IMR-90 (cell line): Measurements from ENCODE around the gene TNRC18. TPM values are rescaled to one million over a fixed set of nuclear protein-coding genes. Genes with fewer than 3 reads are reported as not detected.

Experiments
- ATAC-seq: fragments of 200-7000 bp; cut with Tn5 transposase; 2 replicates; pipeline ENCODE4 v1.9.1; 2020; ENCODE audit warnings: low read depth, mild to moderate bottlenecking, moderate library complexity
- BruUV-seq: library from RNA; stranded (reverse); fragments of 400-500 nt; replicated peaks from 2 replicates; lab custom pipeline; 2021; lab: Mats Ljungman, UMichigan
- CTCF ChIA-PET: fragments of 300-600 bp; formaldehyde crosslinking; extraction: SDS; loops from one replicate; lab custom pipeline; 2021; ENCODE audit warnings: antibody characterized with exemption; lab: Yijun Ruan, JAX
- POLR2A ChIA-PET: fragments of 300-600 bp; sonication (Branson Sonifier 250); formaldehyde crosslinking; loops from one replicate; lab custom pipeline; 2022; ENCODE audit warnings: antibody characterized with exemption; ENCODE audit not compliant: unreplicated experiment; lab: Charles Lee
- DNase-seq: peaks from one replicate; pipeline ENCODE4 v3.0.0; 2013
- H2AFZ ChIP-seq: replicated peaks from 2 replicates; pipeline ENCODE3; 2013; ENCODE audit warnings: low read length, mild to moderate bottlenecking; ENCODE audit not compliant: poor library complexity
- H2AK5ac ChIP-seq: 2 replicates; pipeline ENCODE4 v1.6.1; 2013; ENCODE audit warnings: low read depth, low read length, inconsistent platforms
- H2AK9ac ChIP-seq: replicated peaks from 2 replicates; pipeline ENCODE3; 2013; ENCODE audit warnings: mild to moderate bottlenecking, low read depth, low read length, moderate library complexity; ENCODE audit not compliant: poor library complexity
- H2BK120ac ChIP-seq: 2 replicates; pipeline ENCODE4 v1.6.1; 2013; ENCODE audit warnings: low read depth, low read length, inconsistent platforms
- H2BK15ac ChIP-seq: 3 replicates; pipeline ENCODE4 v1.6.1; 2013; ENCODE audit warnings: low read depth, low read length, inconsistent platforms
- H2BK20ac ChIP-seq: 2 replicates; pipeline ENCODE4 v1.6.1; 2013; ENCODE audit warnings: low read depth, mild to moderate bottlenecking, inconsistent platforms, low read length, moderate library complexity
- H2BK5ac ChIP-seq: 2 replicates; pipeline ENCODE4 v1.6.1; 2013; ENCODE audit warnings: mild to moderate bottlenecking, low read depth, low read length, inconsistent platforms; ENCODE audit not compliant: poor library complexity, severe bottlenecking
- H3K14ac ChIP-seq: replicated peaks from 2 replicates; pipeline ENCODE4 v1.6.1; 2013; ENCODE audit warnings: low read depth, low read length, inconsistent platforms
- H3K18ac ChIP-seq: 2 replicates; pipeline ENCODE4 v1.6.1; 2013; ENCODE audit warnings: low read depth, low read length, control low read depth
- H3K23ac ChIP-seq: 2 replicates; pipeline ENCODE4 v1.6.1; 2013; ENCODE audit warnings: low read depth, low read length, inconsistent platforms
- H3K27ac ChIP-seq: 2 replicates; pipeline ENCODE4 v1.5.1; 2013; ENCODE audit warnings: mild to moderate bottlenecking, control low read depth, low read length; ENCODE audit not compliant: insufficient read depth
- H3K27me3 ChIP-seq: 2 replicates; pipeline ENCODE4 v1.6.1; 2013; ENCODE audit warnings: low read length; ENCODE audit not compliant: control insufficient read depth, insufficient read depth
- H3K36me3 ChIP-seq: 2 replicates; pipeline ENCODE4 v1.6.1; 2013; ENCODE audit warnings: low read length, mixed read lengths; ENCODE audit not compliant: control insufficient read depth, insufficient read depth
- H3K4ac ChIP-seq: 2 replicates; pipeline ENCODE4 v1.6.1; 2013; ENCODE audit warnings: low read depth, low read length, inconsistent platforms
- H3K4me1 ChIP-seq: 2 replicates; pipeline ENCODE4 v1.6.1; 2013; ENCODE audit warnings: low read length, mixed read lengths; ENCODE audit not compliant: control insufficient read depth, insufficient read depth
- H3K4me2 ChIP-seq: 2 replicates; pipeline ENCODE4 v1.6.1; 2013; ENCODE audit warnings: low read depth, mild to moderate bottlenecking, control low read depth, low read length, moderate library complexity
- H3K4me3 ChIP-seq: 2 replicates; pipeline ENCODE4 v1.5.1; 2013; ENCODE audit warnings: low read depth, mild to moderate bottlenecking, control low read depth, low read length, moderate library complexity; ENCODE audit not compliant: insufficient read depth
- H3K56ac ChIP-seq: 2 replicates; pipeline ENCODE4 v1.6.1; 2013; ENCODE audit warnings: low read length, inconsistent platforms; ENCODE audit not compliant: insufficient read depth; ENCODE audit errors: extremely low read depth
- H3K79me1 ChIP-seq, 2 experiments: 2 replicates each; pipeline ENCODE4 v1.6.1; 2013; ENCODE audit warnings: low read length in 2 of 2, inconsistent platforms in 1 of 2, low read depth in 1 of 2
- H3K9ac ChIP-seq: 2 replicates; pipeline ENCODE4 v1.6.1; 2013; ENCODE audit warnings: low read depth, low read length, control low read depth
- H3K9me1 ChIP-seq: 2 replicates; pipeline ENCODE4 v1.6.1; 2013; ENCODE audit warnings: low read length, inconsistent platforms; ENCODE audit not compliant: insufficient read depth
- H3K9me3 ChIP-seq: 2 replicates; pipeline ENCODE4 v1.6.1; 2013; ENCODE audit warnings: low read length; ENCODE audit not compliant: control insufficient read depth, insufficient read depth
- H4K20me1 ChIP-seq: 2 replicates; pipeline ENCODE4 v1.6.1; 2013; ENCODE audit warnings: low read length, inconsistent platforms; ENCODE audit not compliant: insufficient read depth
- H4K5ac ChIP-seq: 2 replicates; pipeline ENCODE4 v1.6.1; 2013; ENCODE audit warnings: mild to moderate bottlenecking, low read depth, low read length, control low read depth
- H4K8ac ChIP-seq, 2 experiments: 2 replicates each; pipeline ENCODE4 v1.6.1; 2013; ENCODE audit warnings: low read depth in 2 of 2, low read length in 2 of 2, control low read depth in 1 of 2, inconsistent platforms in 1 of 2
- H4K91ac ChIP-seq: 2 replicates; pipeline ENCODE4 v1.6.1; 2013; ENCODE audit warnings: low read depth, low read length, inconsistent platforms; ENCODE audit not compliant: insufficient read depth
- MXI1 ChIP-seq: IDR thresholded peaks from 2 replicates; pipeline ENCODE4 v1.6.1; 2012; ENCODE audit warnings: low read depth, mild to moderate bottlenecking, low read length, moderate library complexity, borderline replicate concordance
- USF2 ChIP-seq: fragments of 150-350 bp; IDR thresholded peaks from 2 replicates; pipeline ENCODE4 v1.6.1; 2017; ENCODE audit warnings: mild to moderate bottlenecking, antibody characterized with exemption, low read length, low read depth
- WGBS, 2 experiments: methylation state at CpG; one replicate each; pipeline versions ENCODE4 v1.1.5 to v1.1.7; 2013; ENCODE audit warnings: missing lambda C conversion rate in 2 of 2; ENCODE audit not compliant: insufficient read length in 1 of 2; ENCODE audit errors: extremely low coverage in 2 of 2; 5-methylcytosine and 5-hydroxymethylcytosine counted together
- dilution Hi-C: fragments of 300-500 bp; cut with HindIII; formaldehyde crosslinking; loops from one replicate; pipeline ENCODE4 v1.14.3; 2018; ENCODE audit warnings: low sequenced_read_pairs; ENCODE audit not compliant: unreplicated experiment
- in situ Hi-C: fragments of 300-500 bp; cut with MboI; formaldehyde crosslinking; loops from 3 replicates; pipeline ENCODE4 v1.14.3; 2019; ENCODE audit warnings: low sequenced_read_pairs, inconsistent platforms, mixed read lengths
- intact Hi-C: fragments of 100-400 bp; cut with micrococcal nuclease; formaldehyde crosslinking; loops from 2 replicates; pipeline ENCODE4 v1.10.0; 2022
- polyA plus RNA-seq, 3 experiments: library from polyadenylated mRNA; depleted of rRNA; stranded (reverse); fragments of >200 nt; gene quantifications; 2 replicates each; pipeline ENCODE4 v1.2.3, GENCODE V29; 2012; ENCODE audit warnings: low replicate concordance in 1 of 3
- total RNA-seq: library from RNA; depleted of rRNA; stranded (reverse); fragments of >200 nt; gene quantifications from 2 replicates; pipeline ENCODE4 v1.2.3, GENCODE V29; 2012

TNRC18 gene
- total and polyA plus RNA-seq, 2 of the 4 experiments (the other 2 are of a cell fraction) = 4.7 to 29.6 TPM

GRCh38 chr7:5380350-5381070 lies 43.1 kb downstream of the TNRC18 start:
- dilution Hi-C loops = no loop called here
- Histone ChIP-seq H3K4me2 (no peak overlapping the region), H3K4ac (no peak overlapping the region), H3K56ac (no peak overlapping the region), H3K9ac (no peak overlapping the region), H4K91ac (no peak overlapping the region), H4K5ac (no peak overlapping the region), H3K27me3 (no peaks in the 10 kb centered on the region), H3K9me1 (peaks cover 13% of the 10 kb centered on the region), H3K4me3 (no peak overlapping the region), H2AFZ (no peak overlapping the region), H4K20me1 (peaks cover 96% of the 10 kb centered on the region), H3K23ac (no peak overlapping the region), H3K27ac (no peak overlapping the region), H2BK15ac (no peak overlapping the region), H2AK9ac (no peak overlapping the region), H3K79me1 (peaks cover 6 to 77% of the 10 kb centered on the region in 2 experiments; a peak in 3 of 4 replicates), H2BK120ac (no peak overlapping the region), H3K9me3 (no peaks in the 10 kb centered on the region), H3K36me3 (peaks cover 36% of the 10 kb centered on the region), H3K4me1 (peaks cover 14% of the 10 kb centered on the region), H3K18ac (no peak overlapping the region), H4K8ac (no peak overlapping the region), H2AK5ac (no peak overlapping the region), H3K14ac (no peak overlapping the region), H2BK5ac (no peak overlapping the region), H2BK20ac (no peak overlapping the region)
- BruUV-seq = no TSS peak
- in situ Hi-C loops = no loop called here
- intact Hi-C loops = no loop called here
- DNase-seq (no peak), ATAC-seq (no peak)
- TF ChIP-seq MXI1 = no peak
- TF ChIP-seq USF2 = no peak
- CTCF ChIA-PET = no interaction called here
- POLR2A ChIA-PET = no interaction called here
- WGBS, 2 experiments = 95% methylated on average over 6 of the region's 20 CpGs; no CpG with 5 or more reads in 1 of the 2 experiments
